GM19452 (cell line): ENCODE data around the gene SRMS.
"Not testable (repeated sequence)": the region's sequence is repeated elsewhere in the genome, so short reads cannot be mapped to it uniquely, and the experiment has no call there.

Source experiments
- ATAC-seq: cut with Tn5 transposase; IDR thresholded peaks from one replicate; pipeline ENCODE4 v1.9.1; 2021; ENCODE audit not compliant: unreplicated experiment

The SRMS gene

DNA sequence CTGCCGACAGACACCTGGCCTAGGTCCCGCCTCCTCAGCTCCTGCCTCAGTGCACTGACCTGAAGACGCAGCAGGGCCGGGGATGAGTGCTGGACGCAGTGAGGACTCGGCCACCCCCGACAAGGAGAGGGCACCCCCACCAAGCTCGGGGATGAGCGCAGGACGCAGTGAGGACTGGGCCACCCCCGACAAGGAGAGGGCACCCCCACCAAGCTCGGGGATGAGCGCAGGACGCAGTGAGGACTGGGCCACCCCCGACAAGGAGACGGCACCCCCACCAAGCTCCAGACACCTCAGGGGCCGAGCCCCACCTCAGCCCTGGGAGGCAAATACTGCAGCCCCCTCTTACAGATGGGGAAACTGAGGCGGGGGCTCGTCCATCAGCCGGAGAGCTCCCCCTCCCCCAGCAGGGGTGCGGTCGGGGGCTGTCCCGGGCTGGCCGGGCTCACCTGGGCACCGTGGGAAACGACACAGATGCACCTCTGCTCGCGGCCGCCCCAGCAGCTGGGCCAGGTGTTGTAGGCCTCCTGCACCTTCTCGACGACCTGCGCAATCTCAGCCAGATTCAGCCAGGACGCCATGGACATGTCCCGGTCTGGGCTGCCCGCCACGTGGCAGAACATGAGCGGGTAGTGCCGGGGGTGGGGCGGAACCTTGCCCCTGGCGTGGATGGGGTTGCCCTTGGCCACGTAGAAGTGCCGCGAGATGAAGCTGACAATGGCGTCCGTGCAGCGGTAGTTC, 19.0 kb upstream of the SRMS start:
- ATAC-seq = no peak

DNA sequence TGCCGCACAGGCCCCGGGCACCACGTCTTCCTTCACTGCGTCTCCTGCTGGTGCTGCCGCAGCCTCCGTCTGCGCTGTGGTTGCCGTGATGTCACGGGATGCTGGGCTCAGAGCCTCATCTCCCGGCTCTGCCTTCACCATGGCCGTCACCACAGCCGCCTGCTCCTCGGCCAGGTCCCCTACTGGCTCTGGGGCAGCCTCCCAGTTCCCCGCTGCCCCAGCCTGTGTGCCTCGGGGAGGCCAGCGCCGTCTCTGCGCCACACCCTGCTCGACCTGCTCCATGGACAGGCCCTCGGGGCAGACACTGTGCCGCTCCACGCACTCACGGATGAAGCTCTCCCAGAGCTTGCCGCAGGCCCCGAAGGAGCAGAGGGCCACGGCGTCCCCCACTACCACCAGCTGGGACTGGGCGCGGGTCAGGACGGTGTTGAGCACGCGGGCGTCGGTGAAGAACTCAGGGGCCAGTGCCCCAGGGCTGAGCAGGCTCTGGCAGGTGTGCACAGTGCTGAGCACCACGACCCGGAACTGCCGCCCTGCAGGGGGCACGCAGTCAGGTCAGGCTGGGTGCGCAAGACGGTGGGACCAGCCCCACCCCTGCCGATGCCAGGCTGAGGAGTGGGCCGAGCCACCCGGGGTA, 18.3 kb upstream of the SRMS start:
- no peak for ATAC-seq

DNA sequence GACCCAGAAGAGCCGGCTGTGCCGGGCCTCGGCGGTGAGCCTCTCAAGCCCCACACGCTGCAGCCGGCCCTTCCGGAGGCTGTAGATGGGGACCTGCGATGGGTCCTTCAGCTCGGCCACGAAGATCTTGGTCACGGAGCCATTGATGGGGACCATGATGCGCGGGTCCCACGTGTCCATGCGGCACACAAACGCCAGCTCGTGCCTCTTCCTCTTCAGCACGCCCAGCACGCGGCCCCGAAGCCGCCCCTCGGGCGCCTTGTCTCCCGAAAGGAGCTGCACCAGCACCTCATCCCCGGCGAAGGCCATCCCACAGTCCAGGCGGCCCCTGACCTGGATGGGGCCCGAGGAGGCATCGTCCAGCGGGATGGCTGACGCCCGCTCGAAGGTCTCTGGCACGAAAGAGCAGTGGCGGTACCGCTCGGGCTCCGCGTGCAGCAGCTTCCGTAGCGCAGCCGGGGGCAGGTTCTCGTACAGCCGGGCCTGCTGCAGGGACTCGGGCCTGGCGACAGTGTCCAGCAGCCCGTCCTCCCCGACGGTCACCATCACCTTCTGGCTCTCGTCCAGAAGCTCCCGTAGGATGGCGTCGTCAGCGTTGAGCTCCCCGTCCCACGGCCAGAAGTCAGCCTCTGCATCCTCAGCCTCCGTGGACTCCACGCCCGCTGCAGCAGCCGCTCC, 17.6 kb upstream of the SRMS start:
- no peak for ATAC-seq

- no peak for ATAC-seq
Measured at GRCh38 chr20:63564036-63564810, 16.7 kb upstream of the SRMS start.

- ATAC-seq = no peak
Measured at GRCh38 chr20:63563225-63563935, 15.8 kb upstream of the SRMS start.

DNA sequence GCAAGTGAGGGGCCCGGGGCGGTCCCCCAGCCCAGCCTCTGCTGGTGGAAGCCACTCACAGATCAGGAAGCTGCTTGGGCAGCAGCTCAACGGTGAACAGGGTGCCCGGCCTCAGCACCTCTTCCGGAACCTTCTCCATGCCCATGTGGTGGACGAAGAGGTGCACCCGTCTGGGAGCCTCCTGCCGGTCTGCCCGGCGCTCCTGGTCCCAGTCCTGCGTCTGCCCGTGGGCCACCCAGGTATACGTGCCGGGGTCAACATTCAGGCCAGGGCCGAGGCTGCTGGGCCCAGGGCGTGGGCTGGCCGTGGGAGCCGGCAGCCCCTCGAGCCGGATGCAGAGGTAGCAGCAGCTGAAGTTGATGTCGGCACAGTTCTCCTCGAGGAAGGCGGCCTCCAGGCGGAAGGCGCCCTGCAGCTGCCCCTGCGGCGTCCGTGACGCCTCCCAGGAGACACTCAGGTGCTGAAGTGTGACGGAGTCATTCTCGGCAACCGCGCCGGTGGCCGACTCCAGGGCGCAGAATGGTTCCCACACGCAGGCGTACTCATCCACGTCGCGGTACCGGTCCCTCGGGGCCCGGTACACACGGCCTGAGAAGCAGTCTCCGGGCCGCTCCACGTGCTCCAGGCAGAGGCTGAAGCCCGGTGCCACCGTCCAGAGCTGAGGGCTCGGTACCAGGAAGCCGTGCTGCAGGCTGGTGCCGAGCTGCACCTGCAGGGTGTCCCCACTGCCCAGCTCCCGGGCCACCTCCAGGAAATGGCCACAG, 15.1 kb upstream of the SRMS start:
- ATAC-seq = no peak

- no peak for ATAC-seq
Measured at GRCh38 chr20:63561624-63562396, 14.3 kb upstream of the SRMS start.

GRCh38 chr20:63560856-63561609, 13.5 kb upstream of the SRMS start:
- no peak for ATAC-seq

DNA sequence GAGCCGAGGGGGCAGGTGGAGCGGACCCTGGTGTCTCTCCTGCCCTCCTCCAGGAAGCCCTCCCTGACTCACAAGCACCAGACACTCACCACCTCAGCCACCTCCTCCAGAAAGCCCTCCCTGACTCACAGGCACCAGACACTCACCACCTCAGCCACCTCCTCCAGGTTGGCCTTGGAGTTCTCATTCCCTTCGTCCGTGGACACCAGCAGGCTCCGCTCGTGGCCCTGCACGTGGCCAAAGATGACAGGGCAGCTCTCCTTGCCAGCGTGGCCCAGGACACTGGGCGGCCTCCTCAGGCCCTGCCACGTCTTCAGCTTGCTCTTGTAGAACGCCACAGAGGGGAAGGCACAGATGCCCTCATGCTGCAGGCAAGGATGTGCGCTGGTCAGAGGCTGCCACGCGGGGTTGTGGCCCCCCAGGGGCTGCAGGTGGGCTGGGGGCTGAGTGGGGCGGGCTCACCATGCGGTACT, 12.8 kb upstream of the SRMS start:
- no peak for ATAC-seq

GRCh38 chr20:63559485-63560332, 12.2 kb upstream of the SRMS start:
- not testable (repeated sequence) for ATAC-seq

GRCh38 chr20:63558804-63559484, 11.4 kb upstream of the SRMS start:
- no peak for ATAC-seq

DNA sequence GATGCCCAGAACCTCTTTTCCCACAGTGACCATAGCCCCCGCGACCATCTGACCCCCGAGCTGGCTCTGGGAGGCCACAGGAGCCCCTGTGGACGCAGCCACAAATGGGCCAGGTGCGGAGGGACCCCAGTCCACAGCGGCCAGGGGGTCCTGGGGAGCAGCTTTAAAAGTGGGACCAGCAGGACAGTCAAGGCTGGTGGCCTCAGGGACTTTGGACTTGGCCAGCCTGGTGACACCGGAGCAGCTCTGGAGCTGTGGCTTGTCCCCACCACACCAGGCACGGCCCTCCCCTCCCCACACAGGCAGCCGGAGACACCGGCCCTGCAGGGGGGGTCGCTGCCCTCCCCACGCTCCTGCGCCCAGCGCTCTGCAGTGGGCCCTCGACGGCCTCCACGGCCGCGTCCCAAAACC, 9.9 kb upstream of the SRMS start:
- ATAC-seq = no peak

DNA sequence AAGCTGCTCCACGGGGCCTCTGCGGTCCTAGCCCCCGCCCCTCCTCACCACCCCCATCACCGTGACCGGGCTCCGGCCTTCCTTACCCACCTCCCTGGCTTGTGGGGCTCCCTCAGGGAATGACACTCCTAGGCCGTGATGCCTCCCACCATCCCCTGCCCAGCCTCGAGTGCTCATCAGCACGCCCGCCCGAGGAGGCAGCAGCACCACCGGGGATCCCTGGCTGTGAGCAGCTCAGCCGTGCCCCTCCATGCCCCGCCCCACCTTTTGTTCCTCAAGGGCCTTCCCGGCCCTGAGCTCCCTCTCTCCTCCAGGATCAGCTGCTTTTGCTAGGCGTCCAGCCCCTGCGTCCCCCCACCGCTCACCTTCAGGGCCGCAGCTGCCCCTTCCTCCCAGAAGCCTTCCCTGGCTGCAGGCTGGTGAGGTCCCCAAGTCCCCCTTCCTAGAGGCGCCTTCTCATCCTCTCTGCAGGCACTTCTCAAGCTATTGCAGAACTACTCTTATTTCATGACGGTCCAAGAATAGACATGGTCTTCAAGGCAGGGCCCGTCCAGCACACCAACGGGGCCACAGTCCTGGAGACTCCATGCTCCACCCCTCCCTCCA, 9.4 kb upstream of the SRMS start:
- no peak for ATAC-seq

- no peak for ATAC-seq
Measured at GRCh38 chr20:63555661-63556381, 8.3 kb upstream of the SRMS start.

DNA sequence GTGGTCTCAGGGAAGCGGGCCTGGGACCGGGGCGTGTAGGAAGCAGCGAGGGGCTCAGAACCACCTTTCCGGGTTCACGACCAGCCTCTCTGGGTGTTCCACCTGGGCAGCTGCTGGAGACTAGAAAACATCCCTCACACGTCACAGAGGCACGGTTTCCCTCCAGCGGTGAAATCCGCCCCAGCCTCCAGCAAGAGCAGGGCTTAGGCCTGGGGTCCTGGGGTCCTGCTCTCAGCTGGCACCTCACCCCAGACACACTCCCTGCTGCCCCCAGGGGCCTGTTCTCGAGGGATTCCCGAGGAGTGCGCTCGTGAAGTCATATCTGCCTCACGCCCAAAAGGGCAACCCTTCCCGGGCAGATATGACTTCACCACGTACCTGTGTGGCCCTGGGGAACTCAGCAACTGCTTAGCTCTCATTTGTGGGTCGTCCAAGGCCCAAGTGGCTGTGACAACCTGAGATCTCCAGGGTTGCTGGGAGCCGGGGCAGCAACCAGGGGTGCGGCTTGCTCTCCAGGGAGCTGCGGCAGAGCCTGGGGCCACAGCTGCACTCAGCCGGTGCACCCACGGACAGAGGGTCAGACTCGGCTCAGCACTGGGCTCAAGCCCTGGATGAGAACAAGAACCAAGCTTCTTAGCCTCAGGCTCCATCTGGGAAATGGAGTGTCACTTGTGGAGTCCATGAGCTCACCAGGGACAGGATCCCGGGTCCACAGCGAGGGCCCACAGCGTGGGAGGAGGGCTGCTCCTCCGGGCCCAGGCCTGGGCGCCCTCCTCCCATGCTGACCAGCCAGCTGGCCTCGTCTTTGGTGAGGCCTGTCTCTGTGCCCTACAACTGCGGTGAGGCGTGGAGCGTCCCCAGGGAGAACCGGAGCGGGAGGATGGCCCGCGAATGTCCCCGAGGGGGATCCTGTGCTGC, 7.1 kb upstream of the SRMS start:
- no peak for ATAC-seq
